Neural cell (in vitro differentiated cells): Measurements from ENCODE around the gene SDHB.

ENCODE experiments used
- RAD21 ChIP-seq: fragments of 450-650 bp; conservative IDR thresholded peaks from 2 replicates; pipeline ENCODE4 v1.6.1; 2014; ENCODE audit warnings: antibody characterized with exemption, mild to moderate bottlenecking, moderate library complexity
- TF ChIP-seq, protein P1 (sequence below): fragments of 450-650 bp; IDR thresholded peaks from 2 replicates; pipeline ENCODE4 v1.5.1; 2014; ENCODE audit warnings: antibody characterized with exemption, mild to moderate bottlenecking, moderate library complexity; ENCODE audit not compliant: poor library complexity, severe bottlenecking

GRCh38 chr1:17005365-17005740 is 48.5 kb downstream of the SDHB start:
- TF ChIP-seq, protein P1, sequence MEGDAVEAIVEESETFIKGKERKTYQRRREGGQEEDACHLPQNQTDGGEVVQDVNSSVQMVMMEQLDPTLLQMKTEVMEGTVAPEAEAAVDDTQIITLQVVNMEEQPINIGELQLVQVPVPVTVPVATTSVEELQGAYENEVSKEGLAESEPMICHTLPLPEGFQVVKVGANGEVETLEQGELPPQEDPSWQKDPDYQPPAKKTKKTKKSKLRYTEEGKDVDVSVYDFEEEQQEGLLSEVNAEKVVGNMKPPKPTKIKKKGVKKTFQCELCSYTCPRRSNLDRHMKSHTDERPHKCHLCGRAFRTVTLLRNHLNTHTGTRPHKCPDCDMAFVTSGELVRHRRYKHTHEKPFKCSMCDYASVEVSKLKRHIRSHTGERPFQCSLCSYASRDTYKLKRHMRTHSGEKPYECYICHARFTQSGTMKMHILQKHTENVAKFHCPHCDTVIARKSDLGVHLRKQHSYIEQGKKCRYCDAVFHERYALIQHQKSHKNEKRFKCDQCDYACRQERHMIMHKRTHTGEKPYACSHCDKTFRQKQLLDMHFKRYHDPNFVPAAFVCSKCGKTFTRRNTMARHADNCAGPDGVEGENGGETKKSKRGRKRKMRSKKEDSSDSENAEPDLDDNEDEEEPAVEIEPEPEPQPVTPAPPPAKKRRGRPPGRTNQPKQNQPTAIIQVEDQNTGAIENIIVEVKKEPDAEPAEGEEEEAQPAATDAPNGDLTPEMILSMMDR: no peak
- TF ChIP-seq RAD21: no peak
